GM03348 (cell line): ENCODE data around the gene PLEKHO2.
"Not testable (repeated sequence)": the region's sequence is repeated elsewhere in the genome, so short reads cannot be mapped to it uniquely, and the experiment has no call there.

ENCODE experiments used
- DNase-seq: peaks from one replicate; pipeline ENCODE4 v3.0.0; 2012; ENCODE audit warnings: low spot score

The PLEKHO2 gene, protein sequence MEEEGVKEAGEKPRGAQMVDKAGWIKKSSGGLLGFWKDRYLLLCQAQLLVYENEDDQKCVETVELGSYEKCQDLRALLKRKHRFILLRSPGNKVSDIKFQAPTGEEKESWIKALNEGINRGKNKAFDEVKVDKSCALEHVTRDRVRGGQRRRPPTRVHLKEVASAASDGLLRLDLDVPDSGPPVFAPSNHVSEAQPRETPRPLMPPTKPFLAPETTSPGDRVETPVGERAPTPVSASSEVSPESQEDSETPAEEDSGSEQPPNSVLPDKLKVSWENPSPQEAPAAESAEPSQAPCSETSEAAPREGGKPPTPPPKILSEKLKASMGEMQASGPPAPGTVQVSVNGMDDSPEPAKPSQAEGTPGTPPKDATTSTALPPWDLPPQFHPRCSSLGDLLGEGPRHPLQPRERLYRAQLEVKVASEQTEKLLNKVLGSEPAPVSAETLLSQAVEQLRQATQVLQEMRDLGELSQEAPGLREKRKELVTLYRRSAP

DNA sequence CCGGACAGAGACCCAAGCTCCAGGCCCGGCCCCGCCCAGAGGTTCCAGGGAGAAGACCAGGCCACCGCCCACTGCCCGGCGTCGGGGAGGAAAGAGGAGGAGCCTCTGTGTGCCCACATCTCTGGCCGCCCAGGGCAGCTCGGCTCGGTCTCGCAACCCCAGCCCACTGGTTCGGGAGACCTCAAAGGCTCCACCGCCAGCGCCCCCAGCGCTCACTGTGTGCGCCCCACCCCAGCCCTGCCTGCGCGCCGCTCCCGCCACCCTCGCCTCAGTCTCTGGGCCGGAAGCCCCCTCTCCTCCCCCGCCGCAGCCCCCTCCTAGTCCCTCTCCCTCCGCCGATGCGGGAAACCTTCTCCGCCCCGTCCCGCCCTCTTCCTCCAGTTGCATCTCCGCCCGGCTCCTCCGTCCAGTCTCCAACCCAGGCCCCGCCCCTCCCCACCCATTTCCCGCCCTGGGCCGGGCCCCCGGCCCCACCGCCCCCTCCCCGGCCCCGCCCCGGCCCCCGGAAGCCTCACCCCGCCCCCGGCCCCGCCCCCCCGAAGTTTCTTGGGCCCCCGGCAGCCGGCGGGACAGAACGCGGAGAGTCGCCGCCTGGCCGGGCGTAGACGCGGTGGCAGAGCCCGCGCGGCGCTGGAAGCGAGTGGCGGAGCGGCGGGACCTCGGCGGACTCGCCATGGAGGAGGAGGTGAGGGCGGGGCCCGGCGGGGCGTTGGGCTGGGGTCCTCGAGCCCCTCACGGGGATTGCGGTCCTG lies at the start of gene PLEKHO2:
PLEKHO2 (plus strand) TSS at position 572 of the 752 bp plus-strand sequence; CDS start at position 674, 102 bp downstream.
- DNase-seq: peak; percentile 98

DNA sequence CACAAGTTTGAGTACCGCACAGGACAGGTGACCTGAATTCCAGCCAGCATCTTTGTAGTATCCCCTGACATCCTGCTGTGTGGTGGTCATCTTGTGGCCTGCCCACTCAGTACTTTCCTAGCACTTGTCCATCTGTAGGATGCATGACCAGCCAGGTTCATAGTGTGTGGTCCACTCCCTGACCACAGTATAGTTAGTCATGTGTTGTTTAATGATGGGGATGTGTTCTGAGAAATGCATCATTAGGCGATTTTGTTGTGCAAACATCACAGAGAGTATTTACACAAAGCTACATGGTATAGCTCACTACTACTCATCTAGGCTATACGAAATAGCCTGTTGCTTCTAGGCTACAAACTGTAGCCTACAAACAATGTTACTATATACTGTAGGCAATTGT lies 49.4 kb upstream of the PLEKHO2 start:
- DNase-seq: no peak

DNA sequence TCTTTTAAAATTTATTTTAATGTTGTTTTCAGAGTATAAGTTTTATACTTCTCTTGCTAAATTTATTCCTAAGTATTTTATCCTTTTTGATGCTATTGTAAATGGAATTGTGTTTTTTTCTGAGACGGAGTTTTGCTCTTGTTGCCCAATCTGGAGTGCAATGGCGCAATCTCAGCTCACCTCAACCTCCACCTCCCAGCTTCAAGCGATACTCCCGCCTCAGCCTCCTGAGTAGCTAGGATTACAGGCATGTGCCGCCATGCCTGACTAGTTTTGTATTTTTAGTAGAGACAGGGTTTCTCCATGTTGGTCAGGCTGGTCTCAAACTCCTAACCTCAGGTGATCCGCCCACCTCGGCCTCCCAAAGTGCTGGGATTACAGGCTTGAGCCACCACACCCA lies 46.4 kb upstream of the PLEKHO2 start:
- not testable (repeated sequence) for DNase-seq

DNA sequence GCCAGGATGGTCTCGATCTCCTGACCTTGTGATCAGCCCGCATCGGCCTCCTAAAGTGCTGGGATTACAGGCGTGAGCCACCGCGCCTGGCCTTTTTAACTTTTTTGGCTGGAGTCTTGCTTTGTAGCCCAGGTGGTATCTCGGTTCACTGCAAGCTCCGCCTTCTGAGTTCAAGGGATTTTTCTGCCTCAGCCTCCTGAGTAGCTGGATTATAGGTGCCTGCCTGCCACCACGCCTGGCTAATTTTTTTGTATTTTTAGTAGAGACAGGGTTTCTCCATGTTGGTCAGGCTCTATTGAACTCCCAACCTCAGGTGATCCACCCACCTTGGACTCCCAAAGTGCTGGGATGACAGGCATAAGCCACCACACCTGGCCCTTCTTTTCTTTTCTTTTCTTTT lies 45.8 kb upstream of the PLEKHO2 start:
- DNase-seq: not testable (repeated sequence)

DNA sequence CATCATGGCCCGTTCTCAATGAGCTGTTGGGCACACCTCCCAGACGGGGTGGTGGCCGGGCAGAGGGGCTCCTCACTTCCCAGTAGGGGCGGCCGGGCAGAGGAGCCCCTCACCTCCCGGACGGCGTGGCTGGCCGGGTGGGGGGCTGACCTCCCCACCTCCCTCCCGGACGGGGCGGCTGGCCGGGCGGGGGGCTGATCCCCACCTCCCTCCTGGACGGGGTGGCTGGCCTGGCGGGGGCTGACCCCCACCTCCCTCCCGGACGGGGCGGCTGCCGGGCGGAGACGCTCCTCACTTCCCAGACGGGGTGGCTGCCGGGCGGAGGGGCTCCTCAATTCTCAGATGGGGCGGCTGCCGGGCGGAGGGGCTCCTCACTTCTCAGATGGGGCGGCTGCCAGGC lies 42.8 kb upstream of the PLEKHO2 start:
- DNase-seq: not testable (repeated sequence)

DNA sequence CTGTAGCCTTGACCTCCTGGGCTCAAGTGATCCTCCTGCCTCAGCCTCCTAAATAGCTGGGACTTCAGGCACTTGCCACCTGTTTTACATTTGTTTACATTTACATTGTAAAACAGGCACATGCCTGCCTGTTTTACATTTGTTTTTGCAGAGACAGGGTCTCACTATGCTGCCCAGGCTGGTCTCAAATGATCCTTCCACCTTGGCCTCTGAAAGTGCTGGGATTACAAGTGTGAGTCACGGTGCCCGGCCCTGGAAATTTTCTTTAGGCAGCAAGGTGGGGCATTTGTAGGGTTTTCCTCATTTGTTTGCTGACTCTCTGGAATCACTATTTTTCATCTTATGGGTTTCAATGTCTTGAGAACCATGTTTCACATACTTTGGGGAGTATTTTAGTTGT lies 41.2 kb upstream of the PLEKHO2 start:
- no peak for DNase-seq

DNA sequence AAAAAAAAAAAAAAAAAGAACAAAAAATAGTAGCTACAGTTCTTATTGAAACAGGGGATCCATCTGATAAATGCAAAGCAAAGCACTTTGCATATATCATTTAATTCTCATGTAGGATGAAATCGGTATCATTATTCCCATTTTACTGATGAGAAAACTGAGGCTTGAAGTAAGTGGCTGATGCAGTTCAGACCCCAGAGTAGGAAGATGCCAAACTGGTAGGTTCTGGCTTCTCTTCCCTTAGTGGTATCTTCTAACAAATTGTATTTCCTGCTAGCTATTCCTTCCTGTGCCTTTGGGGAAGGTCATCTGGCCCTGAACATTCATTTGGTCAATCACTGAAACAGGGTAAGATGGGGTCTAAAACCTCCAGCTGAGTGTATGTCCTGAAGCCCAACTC lies 38.2 kb upstream of the PLEKHO2 start:
- no peak for DNase-seq

DNA sequence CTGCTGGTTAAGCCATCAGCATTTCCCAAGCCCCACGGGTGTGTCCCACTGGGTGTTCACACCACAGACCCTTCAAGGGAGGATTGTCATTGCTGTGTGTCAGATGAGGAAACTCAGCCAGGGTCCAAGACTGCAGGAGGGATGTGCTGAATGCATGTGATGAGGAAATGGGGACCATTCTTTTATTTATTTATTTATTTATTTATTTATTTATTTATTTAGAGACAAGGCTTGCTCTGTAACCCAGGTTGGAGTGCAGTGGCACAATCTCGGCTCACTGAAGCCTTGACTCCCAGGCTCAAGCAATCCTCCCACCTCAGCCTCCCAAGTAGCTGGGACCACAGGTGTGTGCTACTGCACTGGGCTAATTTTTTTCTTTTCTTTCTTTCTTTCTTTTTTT lies 37.1 kb upstream of the PLEKHO2 start:
- no peak for DNase-seq

DNA sequence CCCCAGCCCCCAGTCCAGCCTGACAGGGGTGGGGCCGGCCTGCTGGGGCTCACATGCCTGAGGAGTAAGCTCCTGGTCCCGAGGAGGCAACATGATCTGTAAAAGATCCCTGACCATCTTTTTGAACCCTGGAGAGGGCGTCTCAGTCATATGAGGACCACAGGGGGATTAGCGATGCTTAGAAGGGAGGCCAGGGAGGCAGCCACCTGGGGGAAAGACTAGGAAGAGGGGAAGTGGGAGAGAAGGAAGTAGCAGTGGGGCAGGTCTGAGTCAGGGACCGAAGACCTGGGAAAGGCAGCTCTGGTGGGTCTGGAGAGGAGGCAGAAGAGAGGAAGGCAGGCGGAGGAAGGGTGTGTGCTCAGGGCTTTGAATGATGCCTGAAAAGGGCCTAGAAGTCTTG lies 35.2 kb upstream of the PLEKHO2 start:
- no peak for DNase-seq

DNA sequence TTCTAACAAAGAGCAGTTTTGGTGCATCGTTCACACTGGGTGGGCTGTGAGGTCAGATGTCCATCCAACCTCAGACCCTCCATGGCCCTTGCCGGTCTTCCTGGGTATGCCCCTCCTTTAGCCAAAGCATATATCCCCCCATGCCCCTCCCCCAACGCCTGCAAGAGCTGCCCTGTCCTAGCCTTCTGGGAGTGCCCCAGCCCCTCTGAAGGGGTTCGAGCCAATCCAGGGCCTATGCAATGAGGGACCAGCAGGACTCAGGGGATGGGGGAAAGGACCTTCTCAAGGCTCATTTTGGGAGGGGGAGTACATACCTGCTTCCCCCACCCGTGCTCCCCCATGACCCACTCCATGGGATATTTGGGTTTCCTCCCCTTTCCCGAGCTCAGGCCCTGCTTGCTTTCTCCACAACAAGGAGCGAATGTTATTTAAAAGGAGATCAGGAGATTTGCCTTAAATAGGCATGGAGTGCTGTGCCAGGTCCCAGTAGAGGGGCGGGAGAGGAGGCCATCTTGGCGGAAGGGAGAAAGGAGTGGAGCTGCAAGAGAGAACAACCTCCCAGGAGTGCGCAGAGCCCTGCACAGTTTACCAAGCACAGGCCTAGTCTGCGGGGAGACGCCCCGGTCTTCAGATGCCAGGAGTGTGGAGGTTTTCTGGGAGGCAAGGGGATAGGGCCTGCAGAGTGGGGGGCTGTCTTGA lies 34.5 kb upstream of the PLEKHO2 start:
- DNase-seq: no peak

DNA sequence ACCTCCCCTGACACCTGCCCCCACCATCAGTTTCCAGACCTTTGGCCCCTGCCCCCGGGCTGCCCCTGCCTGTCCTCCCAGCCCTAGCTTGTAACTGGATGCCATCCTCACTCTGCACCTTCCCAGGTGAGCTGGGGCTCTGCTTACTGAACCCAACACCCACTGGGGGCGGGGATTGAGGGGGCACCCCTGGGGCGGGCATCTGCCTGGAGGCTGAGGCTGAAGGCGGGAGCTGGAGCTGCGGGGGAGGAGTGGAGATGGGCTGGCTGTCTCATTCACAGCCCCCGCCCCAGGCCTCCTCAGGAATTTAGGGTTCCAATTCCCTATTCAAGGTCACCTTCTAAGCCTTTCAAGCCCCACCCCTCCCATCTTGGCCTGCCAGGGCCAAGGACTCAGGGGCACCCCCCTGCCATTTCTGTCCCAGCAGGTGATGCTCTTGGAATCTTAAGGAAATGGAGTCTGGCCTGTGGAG lies 33.9 kb upstream of the PLEKHO2 start:
- DNase-seq: no peak

DNA sequence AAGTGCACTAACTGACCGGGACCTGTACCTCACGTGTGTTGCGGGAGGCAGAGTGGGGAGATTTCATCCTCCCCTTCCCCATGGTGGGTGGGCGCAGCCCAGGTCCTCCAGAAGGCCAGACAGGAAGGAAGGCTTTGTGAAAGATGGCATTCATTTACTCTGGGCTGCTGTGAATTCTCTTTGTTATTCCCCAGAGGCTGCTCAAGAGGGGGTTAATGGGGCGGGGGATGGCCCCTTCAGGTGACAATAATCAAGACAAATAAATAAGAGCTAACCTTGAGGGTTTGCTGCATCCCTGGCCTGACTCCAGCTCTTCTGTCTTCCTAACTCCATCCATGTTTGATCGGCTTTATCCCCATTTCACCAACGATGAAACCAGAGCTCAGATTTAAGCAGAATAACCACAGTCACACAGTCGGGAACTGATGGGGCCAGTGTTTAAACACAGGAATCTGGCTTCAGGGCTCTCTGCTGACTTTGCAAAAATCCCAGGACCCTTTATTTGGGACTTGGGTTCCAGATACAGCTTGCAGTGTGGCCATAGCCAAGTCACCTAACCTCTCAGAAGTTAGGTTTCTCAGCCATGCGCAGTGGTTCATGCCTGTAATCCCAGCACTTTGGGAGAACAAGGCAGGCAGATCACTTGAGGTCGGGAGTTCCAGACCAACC lies 32.8 kb upstream of the PLEKHO2 start:
- no peak for DNase-seq

DNA sequence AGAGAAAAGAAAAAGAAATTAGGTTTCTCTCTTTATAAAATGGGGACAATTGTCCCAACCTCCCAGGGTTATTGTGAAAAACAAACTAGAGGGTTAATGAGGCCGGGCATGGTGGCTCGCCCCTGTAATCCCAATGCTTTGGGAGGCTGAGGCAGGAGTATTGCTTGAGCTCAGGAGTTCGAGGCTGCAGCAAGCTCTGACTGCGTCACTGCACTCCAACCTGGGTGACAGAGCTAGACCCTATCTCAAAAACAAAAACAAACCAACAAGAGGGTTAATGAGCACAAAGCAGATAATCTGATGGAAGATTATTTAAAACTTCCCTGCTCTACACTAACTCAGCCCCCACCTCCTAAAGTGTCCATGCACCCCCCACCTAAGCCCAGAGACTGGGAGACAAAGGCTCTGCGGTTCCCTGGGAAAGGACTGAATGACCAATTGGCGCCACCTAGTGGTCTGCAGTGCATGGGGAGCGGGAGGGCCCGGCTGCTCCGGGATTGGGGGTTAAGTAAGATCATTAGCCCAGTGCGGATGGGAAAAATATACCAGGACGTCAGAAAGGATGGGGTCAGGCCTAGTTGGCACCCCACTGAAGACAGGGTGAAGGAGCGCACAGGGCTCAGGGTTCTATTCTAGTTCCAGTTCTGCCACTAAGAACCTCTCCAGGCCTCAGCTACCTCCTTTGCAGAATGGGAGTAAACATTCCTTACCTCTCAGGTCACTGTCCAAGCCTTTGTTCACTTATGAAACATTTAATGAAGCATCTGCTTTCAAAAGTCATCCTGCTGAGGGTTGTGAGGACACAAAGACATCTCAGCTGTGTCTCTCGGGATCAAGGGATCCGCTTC lies 31.8 kb upstream of the PLEKHO2 start:
- peak; percentile 92 for DNase-seq

DNA sequence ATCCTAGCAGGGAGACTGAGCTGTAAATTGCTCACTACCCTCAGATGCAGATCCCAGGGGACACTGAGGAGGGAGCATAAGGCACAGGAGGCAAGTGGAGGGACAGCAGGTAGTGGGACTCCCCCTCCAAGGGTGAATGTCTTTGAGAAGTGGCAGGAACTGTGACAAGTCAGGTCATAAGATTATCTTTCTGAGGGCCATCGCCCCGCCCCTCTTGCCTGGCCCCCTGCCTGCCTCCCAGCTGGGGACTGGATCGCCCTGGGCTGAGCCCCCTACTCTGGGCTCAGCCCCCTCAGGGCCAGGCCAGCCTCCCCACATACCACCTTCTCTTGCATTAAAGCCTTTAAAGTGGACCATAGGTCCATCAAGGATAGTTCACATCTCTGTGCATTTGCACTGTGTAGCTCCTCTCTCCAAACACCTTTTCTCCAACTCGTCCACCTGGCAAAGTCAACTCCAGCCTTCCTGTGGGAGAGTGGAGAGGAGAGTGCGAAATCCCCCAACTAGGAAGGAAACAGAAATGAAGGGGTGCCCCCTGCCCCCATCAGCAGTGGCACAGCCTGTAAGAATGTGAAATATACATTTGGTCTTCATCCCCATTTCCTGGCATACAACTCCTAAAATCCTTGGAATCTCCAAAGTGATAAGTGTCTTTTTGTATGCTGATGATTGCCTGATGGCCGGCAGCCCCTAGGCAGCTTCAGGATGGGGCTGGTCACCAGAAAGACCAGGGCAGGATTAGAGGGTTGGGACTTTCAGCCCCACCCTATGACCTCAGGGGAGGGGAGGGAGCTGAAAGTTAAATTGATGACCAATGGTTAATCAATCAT lies 31.0 kb upstream of the PLEKHO2 start:
- DNase-seq: no peak

DNA sequence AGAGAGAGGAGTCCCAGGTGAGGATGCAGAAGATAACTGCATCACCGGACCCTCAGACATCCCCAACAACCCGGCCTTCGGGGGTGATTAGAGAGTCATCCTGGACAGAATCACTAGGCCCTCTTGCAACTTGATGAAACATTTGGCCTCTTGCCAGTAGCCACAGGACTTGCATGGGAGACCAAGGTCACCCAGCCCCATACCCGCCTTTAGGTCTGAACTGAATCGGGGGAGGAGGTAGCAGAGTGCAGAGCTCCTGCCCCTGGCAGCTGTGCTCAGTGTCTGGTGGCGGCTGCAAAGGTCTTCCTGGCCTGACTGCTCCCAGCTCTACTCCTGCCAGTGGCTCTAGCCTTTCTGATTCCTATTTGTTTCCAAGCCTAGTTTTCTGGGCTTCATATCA lies 28.6 kb upstream of the PLEKHO2 start:
- no peak for DNase-seq

DNA sequence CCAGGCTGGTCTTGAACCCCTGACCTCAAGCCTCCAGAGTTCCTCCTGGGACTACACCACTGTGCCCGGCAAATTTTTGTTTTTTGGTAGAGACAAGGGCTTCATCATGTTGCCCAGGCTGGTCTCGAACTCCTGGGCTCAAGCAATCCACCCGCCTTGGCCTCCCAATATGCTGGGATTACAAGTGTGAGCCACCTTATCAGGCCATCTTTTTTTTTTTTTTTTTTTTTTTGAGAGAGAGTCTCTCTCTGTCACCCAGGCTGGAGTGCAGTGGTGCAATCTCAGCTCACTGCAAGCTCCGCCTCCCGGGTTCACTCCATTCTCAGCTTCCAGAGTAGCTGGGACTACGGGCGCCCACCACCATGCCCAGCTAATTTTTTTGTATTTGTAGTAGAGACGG lies 27.4 kb upstream of the PLEKHO2 start:
- DNase-seq: not testable (repeated sequence)

DNA sequence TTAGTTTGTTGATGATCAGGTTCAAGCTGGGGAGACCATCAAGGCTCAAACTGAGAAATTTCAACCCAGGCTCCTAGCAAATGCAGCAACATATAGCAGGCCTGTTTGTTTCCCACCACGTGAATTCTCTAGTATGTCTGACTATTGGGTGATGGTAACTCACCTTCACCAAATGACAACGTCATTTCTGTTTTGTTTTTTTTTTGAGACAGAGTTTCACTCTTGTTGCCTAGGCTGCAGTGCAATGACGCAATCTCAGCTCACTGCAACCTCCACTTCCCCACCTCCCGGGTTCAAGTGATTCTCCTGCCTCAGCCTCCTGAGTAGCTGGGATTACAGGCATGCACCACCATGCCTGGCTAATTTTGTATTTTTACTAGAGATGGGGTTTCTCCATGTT lies 26.8 kb upstream of the PLEKHO2 start:
- not testable (repeated sequence) for DNase-seq

DNA sequence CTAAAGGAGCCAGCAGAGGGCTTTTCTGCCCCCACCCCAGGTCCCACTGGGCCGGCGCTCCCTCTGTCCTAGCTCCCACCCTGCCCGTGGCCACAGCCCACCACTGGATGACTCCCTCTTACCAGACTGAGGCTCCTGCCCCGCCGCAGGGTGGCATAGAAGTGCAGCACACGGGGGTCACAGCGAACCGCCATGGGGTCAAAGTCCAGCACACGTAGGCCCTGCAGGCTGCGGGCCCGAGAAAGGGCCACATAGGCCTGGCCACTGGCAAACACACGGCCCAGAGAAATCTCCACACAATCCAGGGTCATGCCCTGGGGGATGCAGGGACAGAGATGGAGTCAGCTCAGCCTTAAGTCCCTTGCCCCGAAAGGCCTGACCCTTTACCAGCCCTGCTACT lies 25.3 kb upstream of the PLEKHO2 start:
- DNase-seq: no peak

DNA sequence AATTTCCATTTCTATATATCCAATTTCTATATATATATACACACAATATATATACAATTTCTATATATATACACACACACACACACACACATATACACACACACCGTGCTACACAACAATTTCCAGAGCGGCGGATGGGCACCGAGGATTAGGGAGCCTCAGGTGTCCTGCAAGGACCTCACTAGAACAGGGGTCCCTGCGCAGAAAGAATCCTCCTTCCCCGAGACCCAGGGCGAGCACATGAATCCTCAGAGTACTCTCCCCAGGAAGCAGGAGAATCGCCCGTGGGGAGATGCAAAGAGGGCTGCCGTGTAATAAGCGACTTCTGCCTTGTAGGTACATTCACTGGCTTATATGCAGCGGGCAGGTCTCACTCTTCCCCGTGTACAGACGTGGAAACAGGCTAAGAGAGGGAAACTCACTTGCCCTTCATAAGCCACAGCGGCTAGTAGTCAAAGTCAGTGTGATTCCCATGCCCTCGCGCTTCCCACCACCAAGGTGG lies 16.7 kb upstream of the PLEKHO2 start:
- DNase-seq: no peak
